HFFc6 (cell line): ENCODE results near the gene DOCK3. TPM values are rescaled to one million over a fixed set of nuclear protein-coding genes. Genes with fewer than 3 reads are reported as not detected.

Source experiments
- DNase-seq: peaks from one replicate; pipeline ENCODE4 v3.0.0-alpha.2; 2018
- H3K27ac Mint-ChIP-seq: 2 replicates; pipeline ENCODE4 v1.8.0; 2020; ENCODE audit warnings: mild to moderate bottlenecking, mixed read lengths
- H3K27me3 Mint-ChIP-seq: 2 replicates; pipeline ENCODE4 v1.8.0; 2021; ENCODE audit warnings: mild to moderate bottlenecking, moderate library complexity, mixed read lengths; ENCODE audit not compliant: insufficient read depth
- H3K36me3 Mint-ChIP-seq: 2 replicates; pipeline ENCODE4 v1.8.0; 2021; ENCODE audit warnings: low read depth, mixed read lengths
- H3K4me1 Mint-ChIP-seq: 2 replicates; pipeline ENCODE4 v1.8.0; 2020; ENCODE audit warnings: low read depth, mixed read lengths
- H3K4me3 Mint-ChIP-seq: 2 replicates; pipeline ENCODE4 v1.8.0; 2020; ENCODE audit warnings: mild to moderate bottlenecking, moderate library complexity, mixed read lengths
- H3K9me3 Mint-ChIP-seq: 2 replicates; pipeline ENCODE4 v1.8.0; 2020; ENCODE audit warnings: mild to moderate bottlenecking, mixed read lengths
- CTCF ChIP-seq: fragments of 200-600 bp; sonication (generic); IDR thresholded peaks from 2 replicates; pipeline ENCODE4 v1.5.0; 2021; ENCODE audit warnings: antibody characterized with exemption, mild to moderate bottlenecking
- total RNA-seq, 6 experiments: library from RNA; stranded (reverse); fragmentation: NEBNext Ultra II Directional; extraction: Animal tissue kit (Norgen Biotek cat#: 25700); gene quantifications; 2 replicates in 1 of 6; 3 replicates in 5 of 6; pipeline ENCODE4 v1.2.3, GENCODE V29; 2021

Gene DOCK3
- total RNA-seq, 6 experiments from 2014 or later: 0.14 to 0.26 (median 0.22) TPM

GRCh38 chr3:51282931-51283330 lies 608.2 kb downstream of the DOCK3 start:
- Mint-ChIP-seq H3K27ac (no peak overlapping the region), H3K9me3 (peaks cover 5% of the 10 kb centered on the region; the same call in 1 of the 2 replicates), H3K4me3 (no peak overlapping the region), H3K36me3 (no peaks in the 10 kb centered on the region), H3K4me1 (peaks cover 7% of the 10 kb centered on the region; the same call in 1 of the 2 replicates), H3K27me3 (no peaks in the 10 kb centered on the region; the same call in none of the 2 replicates)
- DNase-seq: peak; percentile 13
- no peak for TF ChIP-seq CTCF

- no peak for TF ChIP-seq CTCF
- DNase-seq: no peak
- H3K4me3 Mint-ChIP-seq: no peak overlapping the region
- no peaks in the 10 kb centered on the region for H3K36me3 Mint-ChIP-seq
- peaks cover 5% of the 10 kb centered on the region; the same call in 1 of the 2 replicates for H3K9me3 Mint-ChIP-seq
- no peak overlapping the region for H3K27ac Mint-ChIP-seq
- peaks cover 7% of the 10 kb centered on the region; the same call in 1 of the 2 replicates for H3K4me1 Mint-ChIP-seq
- no peaks in the 10 kb centered on the region; the same call in none of the 2 replicates for H3K27me3 Mint-ChIP-seq
Observed at GRCh38 chr3:51283421-51283820, 608.7 kb downstream of the DOCK3 start.

- Mint-ChIP-seq H3K27me3 (peaks cover 6% of the 10 kb centered on the region; the same call in 1 of the 2 replicates), H3K36me3 (no peaks in the 10 kb centered on the region), H3K9me3 (peaks cover 13% of the 10 kb centered on the region; the same call in 1 of the 2 replicates), H3K4me1 (no peaks in the 10 kb centered on the region), H3K27ac (no peak overlapping the region), H3K4me3 (no peak overlapping the region)
- DNase-seq: no peak
- TF ChIP-seq CTCF: no peak
Observed at GRCh38 chr3:51295625-51296024, 620.9 kb downstream of the DOCK3 start.

GRCh38 chr3:51297333-51297732 lies 622.6 kb downstream of the DOCK3 start:
- DNase-seq: no peak
- peaks cover 3% of the 10 kb centered on the region; the same call in 1 of the 2 replicates for H3K27me3 Mint-ChIP-seq

GRCh38 chr3:51304230-51304629 lies 629.5 kb downstream of the DOCK3 start:
- no peak for DNase-seq
- Mint-ChIP-seq H3K4me1 (no peaks in the 10 kb centered on the region), H3K27ac (no peak overlapping the region), H3K27me3 (peaks cover 2% of the 10 kb centered on the region), H3K36me3 (no peaks in the 10 kb centered on the region), H3K9me3 (peaks cover 9% of the 10 kb centered on the region; the same call in 1 of the 2 replicates), H3K4me3 (no peak overlapping the region)
- no peak for TF ChIP-seq CTCF

More at GRCh38 chr3:51297333-51297732, 622.6 kb downstream of the DOCK3 start:
- Mint-ChIP-seq H3K36me3 (no peaks in the 10 kb centered on the region), H3K4me1 (no peaks in the 10 kb centered on the region), H3K27ac (no peak overlapping the region), H3K9me3 (peaks cover 5% of the 10 kb centered on the region; the same call in 1 of the 2 replicates), H3K4me3 (no peak overlapping the region)
- TF ChIP-seq CTCF: no peak
